ENCODE results near the gene RAPGEF6.
"Not testable (repeated sequence)": the region's sequence is repeated elsewhere in the genome, so short reads cannot be mapped to it uniquely, and the experiment has no call there.

The RAPGEF6 gene

GRCh38 chr5:131381021-131381420 is 254.0 kb downstream of the RAPGEF6 start:
- DNase-seq, result no peak

GRCh38 chr5:131380238-131380637 is 254.8 kb downstream of the RAPGEF6 start:
- DNase-seq, result not testable (repeated sequence)

- no peak for DNase-seq
Observed at GRCh38 chr5:131379723-131380122, 255.3 kb downstream of the RAPGEF6 start.

- DNase-seq, result no peak
Observed at GRCh38 chr5:131378721-131379541, 256.1 kb downstream of the RAPGEF6 start.

- no peak for DNase-seq
Observed at GRCh38 chr5:131377785-131378325, 257.2 kb downstream of the RAPGEF6 start.

- no peak for DNase-seq
Observed at GRCh38 chr5:131377346-131377745, 257.7 kb downstream of the RAPGEF6 start.

GRCh38 chr5:131375351-131375750 is 259.7 kb downstream of the RAPGEF6 start:
- DNase-seq, result no peak
